ENCODE results near the gene ANTXRL. TPM values are rescaled to one million over a fixed set of nuclear protein-coding genes. Genes with fewer than 3 reads are reported as not detected.
"Not testable (repeated sequence)": the region's sequence is repeated elsewhere in the genome, so short reads cannot be mapped to it uniquely, and the experiment has no call there.

ANTXRL gene
- total RNA-seq, 1 experiment from 2014 or later: not detected

GRCh38 chr10:46327685-46328084 is 40.9 kb downstream of the ANTXRL start:
- no peaks in the 10 kb centered on the region for H3K4me1 Mint-ChIP-seq (ENCODE audit: insufficient read depth, unreplicated experiment)
- intact Hi-C loops (cut with micrococcal nuclease): no loop called here
- DNase-seq (ENCODE audit: unreplicated experiment): no peak
- ChIA-PET POLR2A (no interaction called here), CTCF (interaction anchor here (1.3 kb wide), 1 partner anchor 99 kb away, joined by 3 read pairs; no protein-coding TSS in a partner anchor)
- no peaks in the 10 kb centered on the region for H3K27me3 Mint-ChIP-seq (ENCODE audit: insufficient read depth, unreplicated experiment)
- H3K9me3 Mint-ChIP-seq (ENCODE audit: unreplicated experiment): no peaks in the 10 kb centered on the region
- no TSS peak for BruUV-seq (replicated peaks)
- no peak for TF ChIP-seq CTCF (IDR thresholded peaks at IDR 0.05; ENCODE audit: unreplicated experiment)
- H3K4me3 Mint-ChIP-seq (ENCODE audit: unreplicated experiment): no peak overlapping the region
- no peak overlapping the region for H3K27ac Mint-ChIP-seq (ENCODE audit: low read depth, unreplicated experiment)
- no peaks in the 10 kb centered on the region for H3K36me3 Mint-ChIP-seq (ENCODE audit: insufficient read depth, unreplicated experiment)

GRCh38 chr10:46328853-46329689 is 42.3 kb downstream of the ANTXRL start:
- CTCF ChIA-PET: no interaction called here
- no peaks in the 10 kb centered on the region for H3K9me3 Mint-ChIP-seq (ENCODE audit: unreplicated experiment)
- no peak overlapping the region for H3K4me3 Mint-ChIP-seq (ENCODE audit: unreplicated experiment)
- H3K27ac Mint-ChIP-seq (ENCODE audit: low read depth, unreplicated experiment): no peak overlapping the region
- no peaks in the 10 kb centered on the region for H3K36me3 Mint-ChIP-seq (ENCODE audit: insufficient read depth, unreplicated experiment)
- no peak for DNase-seq (ENCODE audit: unreplicated experiment)
- POLR2A ChIA-PET: no interaction called here
- no TSS peak for BruUV-seq (replicated peaks)
- H3K27me3 Mint-ChIP-seq (ENCODE audit: insufficient read depth, unreplicated experiment): no peaks in the 10 kb centered on the region
- no peak for TF ChIP-seq CTCF (IDR thresholded peaks at IDR 0.05; ENCODE audit: unreplicated experiment)
- intact Hi-C loops (cut with micrococcal nuclease): no loop called here
- H3K4me1 Mint-ChIP-seq (ENCODE audit: insufficient read depth, unreplicated experiment): no peaks in the 10 kb centered on the region

- Mint-ChIP-seq H3K4me3 (ENCODE audit: unreplicated experiment) (no peak overlapping the region), H3K27me3 (ENCODE audit: insufficient read depth, unreplicated experiment) (no peaks in the 10 kb centered on the region), H3K27ac (ENCODE audit: low read depth, unreplicated experiment) (no peak overlapping the region), H3K4me1 (ENCODE audit: insufficient read depth, unreplicated experiment) (no peaks in the 10 kb centered on the region), H3K9me3 (ENCODE audit: unreplicated experiment) (no peaks in the 10 kb centered on the region), H3K36me3 (ENCODE audit: insufficient read depth, unreplicated experiment) (no peaks in the 10 kb centered on the region)
- ChIA-PET POLR2A (no interaction called here), CTCF (interaction anchor here (1.0 kb wide), 1 partner anchor 11 kb away, joined by 4 read pairs; no protein-coding TSS in a partner anchor)
- intact Hi-C loops (cut with micrococcal nuclease): no loop called here
- no TSS peak for BruUV-seq (replicated peaks)
- DNase-seq (ENCODE audit: unreplicated experiment): no peak
- no peak for TF ChIP-seq CTCF (IDR thresholded peaks at IDR 0.05; ENCODE audit: unreplicated experiment)
These were observed 42.9 kb downstream of the ANTXRL start for GRCh38 chr10:46329690-46330016.

- Mint-ChIP-seq H3K4me1 (ENCODE audit: insufficient read depth, unreplicated experiment) (no peaks in the 10 kb centered on the region), H3K9me3 (ENCODE audit: unreplicated experiment) (no peaks in the 10 kb centered on the region), H3K4me3 (ENCODE audit: unreplicated experiment) (no peak overlapping the region), H3K27ac (ENCODE audit: low read depth, unreplicated experiment) (no peak overlapping the region), H3K27me3 (ENCODE audit: insufficient read depth, unreplicated experiment) (no peaks in the 10 kb centered on the region), H3K36me3 (ENCODE audit: insufficient read depth, unreplicated experiment) (no peaks in the 10 kb centered on the region)
- intact Hi-C loops (cut with micrococcal nuclease): no loop called here
- no peak for DNase-seq (ENCODE audit: unreplicated experiment)
- ChIA-PET CTCF (no interaction called here), POLR2A (no interaction called here)
- no TSS peak for BruUV-seq (replicated peaks)
- no peak for TF ChIP-seq CTCF (IDR thresholded peaks at IDR 0.05; ENCODE audit: unreplicated experiment)
These were observed 44.1 kb downstream of the ANTXRL start for GRCh38 chr10:46330894-46331293.

GRCh38 chr10:46365484-46365883 is 78.7 kb downstream of the ANTXRL start:
- H3K4me3 Mint-ChIP-seq (ENCODE audit: unreplicated experiment); H3K4me1 Mint-ChIP-seq (ENCODE audit: insufficient read depth, unreplicated experiment); H3K9me3 Mint-ChIP-seq (ENCODE audit: unreplicated experiment); H3K27ac Mint-ChIP-seq (ENCODE audit: low read depth, unreplicated experiment); POLR2A ChIA-PET; H3K27me3 Mint-ChIP-seq (ENCODE audit: insufficient read depth, unreplicated experiment); DNase-seq (ENCODE audit: unreplicated experiment); BruUV-seq (replicated peaks); CTCF ChIA-PET; intact Hi-C loops (cut with micrococcal nuclease); H3K36me3 Mint-ChIP-seq (ENCODE audit: insufficient read depth, unreplicated experiment): not testable (repeated sequence)

- H3K27me3 Mint-ChIP-seq (ENCODE audit: insufficient read depth, unreplicated experiment); H3K4me3 Mint-ChIP-seq (ENCODE audit: unreplicated experiment); intact Hi-C loops (cut with micrococcal nuclease); DNase-seq (ENCODE audit: unreplicated experiment); POLR2A ChIA-PET; BruUV-seq (replicated peaks); H3K4me1 Mint-ChIP-seq (ENCODE audit: insufficient read depth, unreplicated experiment); H3K27ac Mint-ChIP-seq (ENCODE audit: low read depth, unreplicated experiment); H3K9me3 Mint-ChIP-seq (ENCODE audit: unreplicated experiment); H3K36me3 Mint-ChIP-seq (ENCODE audit: insufficient read depth, unreplicated experiment); CTCF ChIA-PET: not testable (repeated sequence)
These were observed 80.4 kb downstream of the ANTXRL start for GRCh38 chr10:46367209-46367608.

All from MCF 10A (cell line).